ENCODE data around the gene ACTL7B.

The ACTL7B gene

GRCh38 chr9:108883085-108883484 lies 27.3 kb upstream of the ACTL7B start:
- H3K27ac ChIP-seq (ENCODE audit: low read length), result no peak overlapping the region
- no peak for TF ChIP-seq CTCF (IDR thresholded peaks at IDR 0.05; ENCODE audit: low read depth, low read length)
- no peak for TF ChIP-seq EZH2phosphoT487 (IDR thresholded peaks at IDR 0.05; ENCODE audit: low read depth)

GRCh38 chr9:108882052-108882888 lies 26.5 kb upstream of the ACTL7B start:
- Histone ChIP-seq H3K9ac (ENCODE audit: low read length) (no peak overlapping the region), H3K4me3 (ENCODE audit: low read length) (no peak overlapping the region), H3K27me3 (ENCODE audit: low read depth, low read length) (no peaks in the 10 kb centered on the region), H2AFZ (ENCODE audit: low read depth, low read length) (no peak overlapping the region), H3K4me1 (ENCODE audit: low read length) (peaks cover 15% of the 10 kb centered on the region), H3K36me3 (replicated peaks; ENCODE audit: low read depth, low read length) (peaks cover 29% of the 10 kb centered on the region), H3K9me3 (ENCODE audit: insufficient read depth, low read length) (no peaks in the 10 kb centered on the region), H3K79me2 (ENCODE audit: low read length) (no peaks in the 10 kb centered on the region), H3K4me2 (ENCODE audit: low read length) (no peak overlapping the region), H4K20me1 (ENCODE audit: insufficient read depth, low read length) (no peaks in the 10 kb centered on the region), H3K27ac (ENCODE audit: low read length) (no peak overlapping the region)
- TF ChIP-seq EZH2phosphoT487 (IDR thresholded peaks at IDR 0.05; ENCODE audit: low read depth), result no peak
- no peak for TF ChIP-seq CTCF (IDR thresholded peaks at IDR 0.05; ENCODE audit: low read depth, low read length)

More at GRCh38 chr9:108883085-108883484, 27.3 kb upstream of the ACTL7B start:
- peaks cover 19% of the 10 kb centered on the region for H3K4me1 ChIP-seq (ENCODE audit: low read length)
- H3K4me2 ChIP-seq (ENCODE audit: low read length), result no peak overlapping the region
- no peak overlapping the region for H3K4me3 ChIP-seq (ENCODE audit: low read length)
- H3K79me2 ChIP-seq (ENCODE audit: low read length), result no peaks in the 10 kb centered on the region
- no peaks in the 10 kb centered on the region for H3K9me3 ChIP-seq (ENCODE audit: insufficient read depth, low read length)
- H4K20me1 ChIP-seq (ENCODE audit: insufficient read depth, low read length), result no peaks in the 10 kb centered on the region
- no peak overlapping the region for H3K9ac ChIP-seq (ENCODE audit: low read length)
- H3K27me3 ChIP-seq (ENCODE audit: low read depth, low read length), result no peaks in the 10 kb centered on the region
- H3K36me3 ChIP-seq (replicated peaks; ENCODE audit: low read depth, low read length), result peaks cover 28% of the 10 kb centered on the region
- H2AFZ ChIP-seq (ENCODE audit: low read depth, low read length), result no peak overlapping the region

GRCh38 chr9:108880738-108881316 lies 25.0 kb upstream of the ACTL7B start:
- Histone ChIP-seq H3K36me3 (replicated peaks; ENCODE audit: low read depth, low read length) (peaks cover 24% of the 10 kb centered on the region), H3K27me3 (ENCODE audit: low read depth, low read length) (no peaks in the 10 kb centered on the region), H4K20me1 (ENCODE audit: insufficient read depth, low read length) (no peaks in the 10 kb centered on the region), H3K4me2 (ENCODE audit: low read length) (no peak overlapping the region), H3K27ac (ENCODE audit: low read length) (no peak overlapping the region), H3K79me2 (ENCODE audit: low read length) (no peaks in the 10 kb centered on the region), H3K4me1 (ENCODE audit: low read length) (peaks cover 7% of the 10 kb centered on the region), H2AFZ (ENCODE audit: low read depth, low read length) (no peak overlapping the region), H3K9ac (ENCODE audit: low read length) (no peak overlapping the region), H3K9me3 (ENCODE audit: insufficient read depth, low read length) (no peaks in the 10 kb centered on the region), H3K4me3 (ENCODE audit: low read length) (no peak overlapping the region)
- TF ChIP-seq CTCF (IDR thresholded peaks at IDR 0.05; ENCODE audit: low read depth, low read length) (no peak), EZH2phosphoT487 (IDR thresholded peaks at IDR 0.05; ENCODE audit: low read depth) (no peak)

- Histone ChIP-seq H3K4me2 (ENCODE audit: low read length) (no peak overlapping the region), H3K27ac (ENCODE audit: low read length) (no peak overlapping the region), H3K79me2 (ENCODE audit: low read length) (no peaks in the 10 kb centered on the region), H3K4me3 (ENCODE audit: low read length) (no peak overlapping the region), H3K9ac (ENCODE audit: low read length) (no peak overlapping the region), H3K4me1 (ENCODE audit: low read length) (no peaks in the 10 kb centered on the region), H3K27me3 (ENCODE audit: low read depth, low read length) (no peaks in the 10 kb centered on the region), H2AFZ (ENCODE audit: low read depth, low read length) (no peak overlapping the region), H4K20me1 (ENCODE audit: insufficient read depth, low read length) (no peaks in the 10 kb centered on the region), H3K36me3 (replicated peaks; ENCODE audit: low read depth, low read length) (peaks cover 41% of the 10 kb centered on the region), H3K9me3 (ENCODE audit: insufficient read depth, low read length) (no peaks in the 10 kb centered on the region)
- TF ChIP-seq CTCF (IDR thresholded peaks at IDR 0.05; ENCODE audit: low read depth, low read length) (no peak), EZH2phosphoT487 (IDR thresholded peaks at IDR 0.05; ENCODE audit: low read depth) (no peak)
These were observed 21.7 kb upstream of the ACTL7B start for GRCh38 chr9:108877524-108877923.

Data from OCI-LY3 (cell line).